HEK293 (cell line): Measurements from ENCODE around the gene STRN4.

Experiments
- CTCF ChIA-PET: fragments of 350-600 bp; formaldehyde crosslinking; extraction: SDS; loops from one replicate; lab custom pipeline; 2021; ENCODE audit warnings: antibody characterized with exemption; lab: Yijun Ruan, JAX
- POLR2A ChIA-PET: fragments of 300-600 bp; formaldehyde crosslinking; extraction: SDS; loops from one replicate; lab custom pipeline; 2020; ENCODE audit warnings: antibody characterized with exemption, inconsistent platforms; lab: Yijun Ruan, JAX
- H3K27ac ChIP-seq: fragments of 200-500 bp; sonication (Bioruptor generic); 2 replicates; pipeline ENCODE4 v1.5.1; 2014; ENCODE audit warnings: low read depth, low read length, control low read depth, inconsistent platforms; ENCODE audit errors: extremely low read depth
- H3K36me3 ChIP-seq, 2 experiments: fragments of 200-500 bp in 1 of 2; sonication (Bioruptor generic) in 1 of 2; 1 replicate in 1 of 2; 2 replicates in 1 of 2; pipeline ENCODE4 v1.5.1; 2014 to 2017; ENCODE audit warnings: inconsistent platforms in 2 of 2, low read length in 2 of 2; ENCODE audit not compliant: control insufficient read depth in 2 of 2, insufficient read depth in 1 of 2
- H3K4me1 ChIP-seq: fragments of 200-500 bp; sonication (Bioruptor generic); 2 replicates; pipeline ENCODE4 v1.5.1; 2014; ENCODE audit warnings: mild to moderate bottlenecking, low read length, inconsistent platforms; ENCODE audit not compliant: control insufficient read depth, insufficient read depth
- H3K4me3 ChIP-seq: 2 replicates; pipeline ENCODE4 v1.5.1; 2011; ENCODE audit warnings: low read depth, mild to moderate bottlenecking, control low read depth, low read length, moderate library complexity
- H3K9me3 ChIP-seq: fragments of 200-500 bp; sonication (Bioruptor generic); 2 replicates; pipeline ENCODE4 v1.5.1; 2014; ENCODE audit warnings: low read depth, low read length, inconsistent platforms; ENCODE audit not compliant: control insufficient read depth, insufficient read depth
- FEZF1 ChIP-seq: fragments of 450-650 bp; formaldehyde crosslinking; IDR thresholded peaks from 2 replicates; pipeline ENCODE4 v1.5.1; 2016; ENCODE audit warnings: missing biosample characterization, missing genetic modification characterization
- KLF7 ChIP-seq: fragments of 450-650 bp; formaldehyde crosslinking; IDR thresholded peaks from 2 replicates; pipeline ENCODE4 v1.5.1; 2016; ENCODE audit warnings: missing biosample characterization, missing genetic modification characterization, borderline replicate concordance
- KLF8 ChIP-seq: fragments of 450-650 bp; formaldehyde crosslinking; IDR thresholded peaks from 2 replicates; pipeline ENCODE4 v1.5.1; 2016; ENCODE audit warnings: missing biosample characterization, missing genetic modification characterization
- PRDM1 ChIP-seq: fragments of 450-650 bp; formaldehyde crosslinking; IDR thresholded peaks from 2 replicates; pipeline ENCODE4; 2016; ENCODE audit warnings: missing biosample characterization, missing genetic modification characterization
- SP2 ChIP-seq: fragments of 450-650 bp; formaldehyde crosslinking; IDR thresholded peaks from 2 replicates; pipeline ENCODE4 v1.5.1; 2016; ENCODE audit warnings: missing biosample characterization, missing genetic modification characterization
- ZNF174 ChIP-seq: fragments of 450-650 bp; formaldehyde crosslinking; IDR thresholded peaks from 2 replicates; pipeline ENCODE4 v1.5.0; 2017; ENCODE audit warnings: missing biosample characterization, mild to moderate bottlenecking, missing genetic modification characterization
- ZNF624 ChIP-seq: fragments of 450-650 bp; formaldehyde crosslinking; IDR thresholded peaks from 2 replicates; pipeline ENCODE4 v1.5.1; 2017; ENCODE audit warnings: missing biosample characterization, missing genetic modification characterization
- ZNF785 ChIP-seq: fragments of 450-650 bp; formaldehyde crosslinking; IDR thresholded peaks from 2 replicates; pipeline ENCODE4 v1.5.1; 2016; ENCODE audit warnings: missing biosample characterization, missing genetic modification characterization
- ZNF791 ChIP-seq: fragments of 450-650 bp; formaldehyde crosslinking; IDR thresholded peaks from 2 replicates; pipeline ENCODE4 v1.5.1; 2016; ENCODE audit warnings: missing biosample characterization, missing genetic modification characterization
- ZXDB ChIP-seq: fragments of 450-650 bp; formaldehyde crosslinking; IDR thresholded peaks from 2 replicates; pipeline ENCODE4 v1.5.1; 2016; ENCODE audit warnings: missing biosample characterization, missing genetic modification characterization
- TF ChIP-seq, protein P1 (sequence below): fragments of 450-650 bp; formaldehyde crosslinking; IDR thresholded peaks from 2 replicates; pipeline ENCODE4 v1.5.1; 2016; ENCODE audit warnings: missing biosample characterization, missing genetic modification characterization
- TF ChIP-seq, protein P2 (sequence below): fragments of 450-650 bp; formaldehyde crosslinking; conservative IDR thresholded peaks from 2 replicates; pipeline ENCODE4 v1.5.1; 2016; ENCODE audit warnings: low read depth, missing biosample characterization, missing genetic modification characterization
- TF ChIP-seq, protein P3 (sequence below): IDR thresholded peaks from 2 replicates; pipeline ENCODE4 v1.6.1; 2011; ENCODE audit warnings: mild to moderate bottlenecking, low read depth, low read length, borderline replicate concordance

The STRN4 gene

DNA sequence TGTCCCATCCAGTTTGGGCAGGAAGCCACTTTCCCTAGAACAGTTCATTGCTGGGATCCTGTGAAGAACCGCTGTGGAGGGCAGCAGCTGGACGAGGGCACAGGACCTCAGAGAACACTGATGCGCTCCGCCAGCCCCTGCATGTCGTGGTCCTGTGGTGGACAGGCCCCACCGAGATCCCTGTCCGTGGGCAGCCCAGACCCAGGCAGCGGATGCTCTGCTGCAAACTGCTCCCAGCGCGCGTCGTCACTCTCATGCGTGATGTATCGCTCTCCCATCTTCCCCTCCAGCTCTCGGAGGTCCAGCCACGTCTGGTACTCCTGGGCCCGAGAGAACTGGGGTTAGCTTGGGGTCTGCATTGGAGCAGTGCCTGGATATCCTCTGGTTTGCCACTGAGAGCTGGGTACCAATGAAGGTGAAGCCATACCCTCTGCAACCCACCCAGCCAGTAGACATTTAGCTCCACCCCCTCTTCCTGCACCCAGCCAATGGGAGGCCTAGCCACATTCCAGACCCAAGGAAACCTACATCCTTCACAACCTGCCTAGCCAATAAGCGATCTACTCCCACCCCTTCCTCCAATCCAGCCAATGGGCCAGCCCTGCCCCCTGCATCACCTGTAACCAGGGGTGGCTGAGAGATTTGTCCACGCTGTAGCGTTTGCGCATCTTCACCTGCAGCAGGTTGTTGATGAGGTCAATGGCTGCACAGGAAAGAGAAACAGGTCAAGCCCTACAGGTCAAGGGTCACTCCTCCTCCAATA, 71.7 kb downstream of the STRN4 start:
- Histone ChIP-seq H3K27ac (no peak overlapping the region), H3K4me1 (no peaks in the 10 kb centered on the region), H3K9me3 (no peaks in the 10 kb centered on the region), H3K36me3 (peaks cover 43 to 64% of the 10 kb centered on the region in 2 experiments; a peak in 2 of 3 replicates), H3K4me3 (no peak overlapping the region)
- ChIA-PET CTCF (interaction anchor here (0.6 to 4.9 kb wide), 4 partner anchors 13 to 662 kb away, joined by 3 to 30 read pairs (median 6); partner anchors contain the start of gene DACT3), POLR2A (interaction anchor here (2.8 kb wide), 1 partner anchor 13 kb away, joined by 11 read pairs; the partner anchor contains the start of gene DACT3)
- TF ChIP-seq, protein P1, sequence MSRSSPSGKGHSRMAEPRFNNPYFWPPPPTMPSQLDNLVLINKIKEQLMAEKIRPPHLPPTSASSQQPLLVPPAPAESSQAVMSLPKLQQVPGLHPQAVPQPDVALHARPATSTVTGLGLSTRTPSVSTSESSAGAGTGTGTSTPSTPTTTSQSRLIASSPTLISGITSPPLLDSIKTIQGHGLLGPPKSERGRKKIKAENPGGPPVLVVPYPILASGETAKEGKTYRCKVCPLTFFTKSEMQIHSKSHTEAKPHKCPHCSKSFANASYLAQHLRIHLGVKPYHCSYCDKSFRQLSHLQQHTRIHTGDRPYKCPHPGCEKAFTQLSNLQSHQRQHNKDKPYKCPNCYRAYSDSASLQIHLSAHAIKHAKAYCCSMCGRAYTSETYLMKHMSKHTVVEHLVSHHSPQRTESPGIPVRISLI (tag by site-specific recombination) = no peak
- no peak for TF ChIP-seq KLF7 (tag by site-specific recombination)
- TF ChIP-seq ZNF785 (tag by site-specific recombination) = no peak
- TF ChIP-seq ZNF174 = no peak
- TF ChIP-seq, protein P2, sequence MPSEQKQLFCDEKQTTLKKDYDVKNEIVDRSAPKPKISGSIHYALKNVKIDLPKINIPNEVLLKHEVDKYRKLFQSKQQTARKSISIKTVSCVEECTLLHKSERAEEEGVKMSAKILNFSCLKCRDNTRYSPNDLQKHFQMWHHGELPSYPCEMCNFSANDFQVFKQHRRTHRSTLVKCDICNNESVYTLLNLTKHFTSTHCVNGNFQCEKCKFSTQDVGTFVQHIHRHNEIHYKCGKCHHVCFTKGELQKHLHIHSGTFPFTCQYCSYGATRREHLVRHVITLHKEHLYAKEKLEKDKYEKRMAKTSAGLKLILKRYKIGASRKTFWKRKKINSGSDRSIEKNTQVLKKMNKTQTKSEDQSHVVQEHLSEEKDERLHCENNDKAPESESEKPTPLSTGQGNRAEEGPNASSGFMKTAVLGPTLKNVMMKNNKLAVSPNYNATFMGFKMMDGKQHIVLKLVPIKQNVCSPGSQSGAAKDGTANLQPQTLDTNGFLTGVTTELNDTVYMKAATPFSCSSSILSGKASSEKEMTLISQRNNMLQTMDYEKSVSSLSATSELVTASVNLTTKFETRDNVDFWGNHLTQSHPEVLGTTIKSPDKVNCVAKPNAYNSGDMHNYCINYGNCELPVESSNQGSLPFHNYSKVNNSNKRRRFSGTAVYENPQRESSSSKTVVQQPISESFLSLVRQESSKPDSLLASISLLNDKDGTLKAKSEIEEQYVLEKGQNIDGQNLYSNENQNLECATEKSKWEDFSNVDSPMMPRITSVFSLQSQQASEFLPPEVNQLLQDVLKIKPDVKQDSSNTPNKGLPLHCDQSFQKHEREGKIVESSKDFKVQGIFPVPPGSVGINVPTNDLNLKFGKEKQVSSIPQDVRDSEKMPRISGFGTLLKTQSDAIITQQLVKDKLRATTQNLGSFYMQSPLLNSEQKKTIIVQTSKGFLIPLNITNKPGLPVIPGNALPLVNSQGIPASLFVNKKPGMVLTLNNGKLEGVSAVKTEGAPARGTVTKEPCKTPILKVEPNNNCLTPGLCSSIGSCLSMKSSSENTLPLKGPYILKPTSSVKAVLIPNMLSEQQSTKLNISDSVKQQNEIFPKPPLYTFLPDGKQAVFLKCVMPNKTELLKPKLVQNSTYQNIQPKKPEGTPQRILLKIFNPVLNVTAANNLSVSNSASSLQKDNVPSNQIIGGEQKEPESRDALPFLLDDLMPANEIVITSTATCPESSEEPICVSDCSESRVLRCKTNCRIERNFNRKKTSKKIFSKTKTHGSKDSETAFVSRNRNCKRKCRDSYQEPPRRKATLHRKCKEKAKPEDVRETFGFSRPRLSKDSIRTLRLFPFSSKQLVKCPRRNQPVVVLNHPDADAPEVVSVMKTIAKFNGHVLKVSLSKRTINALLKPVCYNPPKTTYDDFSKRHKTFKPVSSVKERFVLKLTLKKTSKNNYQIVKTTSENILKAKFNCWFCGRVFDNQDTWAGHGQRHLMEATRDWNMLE (tag by site-specific recombination) = no peak
- TF ChIP-seq SP2 (tag by site-specific recombination) = peak; percentile 47; the same call in 1 of the 2 replicates
- no peak for TF ChIP-seq ZXDB (tag by site-specific recombination)
- TF ChIP-seq ZNF791 (tag by site-specific recombination) = no peak
- TF ChIP-seq ZNF624 (tag by site-specific recombination) = no peak

DNA sequence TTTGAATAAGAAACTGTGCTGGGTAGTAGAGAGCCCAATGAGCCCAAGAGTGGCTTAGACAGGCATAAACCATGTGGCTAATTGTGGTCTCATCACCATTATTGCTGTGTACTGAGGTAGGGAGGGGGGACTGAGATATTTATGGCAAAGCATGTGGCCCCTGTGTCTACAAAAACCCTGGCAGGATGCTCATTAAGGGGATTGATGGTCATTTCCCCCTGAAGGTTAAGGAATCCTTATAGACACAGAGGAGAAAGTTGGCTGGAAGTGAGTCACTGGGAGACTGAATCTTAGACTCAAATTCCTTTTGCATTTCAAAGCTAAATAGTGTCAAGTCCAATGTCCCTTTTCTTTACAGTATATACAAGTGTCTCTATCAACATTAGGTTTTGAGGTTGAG, 75.4 kb downstream of the STRN4 start:
- peak; percentile 16; the same call in 1 of the 2 replicates for TF ChIP-seq FEZF1
- TF ChIP-seq KLF8 (tag by site-specific recombination) = no peak
- 0 out of 2 replicates have a peak, but pooled peaks have one; percentile 37 for TF ChIP-seq PRDM1 (tag by site-specific recombination)
- TF ChIP-seq, protein P3, sequence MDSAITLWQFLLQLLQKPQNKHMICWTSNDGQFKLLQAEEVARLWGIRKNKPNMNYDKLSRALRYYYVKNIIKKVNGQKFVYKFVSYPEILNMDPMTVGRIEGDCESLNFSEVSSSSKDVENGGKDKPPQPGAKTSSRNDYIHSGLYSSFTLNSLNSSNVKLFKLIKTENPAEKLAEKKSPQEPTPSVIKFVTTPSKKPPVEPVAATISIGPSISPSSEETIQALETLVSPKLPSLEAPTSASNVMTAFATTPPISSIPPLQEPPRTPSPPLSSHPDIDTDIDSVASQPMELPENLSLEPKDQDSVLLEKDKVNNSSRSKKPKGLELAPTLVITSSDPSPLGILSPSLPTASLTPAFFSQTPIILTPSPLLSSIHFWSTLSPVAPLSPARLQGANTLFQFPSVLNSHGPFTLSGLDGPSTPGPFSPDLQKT = no peak

More for the DNA sequence above, 75.4 kb downstream of the STRN4 start:
- Histone ChIP-seq H3K27ac (no peak overlapping the region), H3K9me3 (no peaks in the 10 kb centered on the region), H3K4me3 (no peak overlapping the region), H3K36me3 (peaks cover 16 to 27% of the 10 kb centered on the region in 2 experiments; a peak in 2 of 3 replicates), H3K4me1 (no peaks in the 10 kb centered on the region)
- ChIA-PET CTCF (interaction anchor here (0.7 to 2.0 kb wide), 3 partner anchors 9 to 96 kb away, joined by 3 to 5 read pairs (median 4); no protein-coding TSS in a partner anchor), POLR2A (no interaction called here)
